TTC549 (cell line): ENCODE measurements around the gene RALGAPA2.

Experiments used
- FAIRE-seq: peaks from 2 replicates; lab custom pipeline; 2012; peaks lifted over from hg19 to GRCh38; lab: Jason Lieb, UNC

The RALGAPA2 gene

DNA sequence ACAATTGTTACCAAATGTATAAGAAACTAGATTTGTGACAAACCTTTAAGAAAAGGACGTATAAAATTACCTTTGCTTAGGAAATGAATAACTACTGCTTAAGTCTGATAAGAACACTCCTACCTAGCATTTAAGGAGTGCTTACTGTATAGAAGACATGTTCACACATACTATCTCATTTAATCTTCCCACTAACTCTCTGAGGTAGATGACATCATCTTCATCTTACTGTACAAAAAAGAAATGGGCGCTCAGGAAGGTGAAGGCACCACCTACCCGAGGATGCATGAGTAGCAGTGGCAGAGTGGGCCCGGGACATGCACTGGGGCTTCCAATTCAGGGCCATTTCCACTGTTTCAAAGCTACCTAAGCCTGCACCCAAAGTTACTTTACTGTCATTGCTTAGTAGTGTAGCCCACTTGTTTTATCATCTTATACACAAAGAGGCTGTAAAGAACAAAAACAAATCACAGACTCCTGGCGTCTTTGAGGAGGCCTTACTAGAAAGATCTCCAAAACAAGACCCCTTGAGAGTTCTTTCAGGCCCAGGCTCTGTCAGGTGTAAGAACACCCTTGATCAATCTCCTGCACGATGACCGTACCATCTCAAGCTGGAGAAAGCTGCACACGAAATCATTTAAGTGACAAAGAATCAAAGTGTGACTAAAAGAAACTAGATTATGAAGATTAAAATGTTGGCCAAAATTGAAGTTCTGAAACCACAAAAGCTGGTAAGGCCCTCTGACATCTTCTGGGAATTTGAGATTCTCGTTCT, 216.5 kb downstream of the RALGAPA2 start:
- FAIRE-seq: no peak

GRCh38 chr20:20493701-20494100, 218.7 kb downstream of the RALGAPA2 start:
- no peak for FAIRE-seq

DNA sequence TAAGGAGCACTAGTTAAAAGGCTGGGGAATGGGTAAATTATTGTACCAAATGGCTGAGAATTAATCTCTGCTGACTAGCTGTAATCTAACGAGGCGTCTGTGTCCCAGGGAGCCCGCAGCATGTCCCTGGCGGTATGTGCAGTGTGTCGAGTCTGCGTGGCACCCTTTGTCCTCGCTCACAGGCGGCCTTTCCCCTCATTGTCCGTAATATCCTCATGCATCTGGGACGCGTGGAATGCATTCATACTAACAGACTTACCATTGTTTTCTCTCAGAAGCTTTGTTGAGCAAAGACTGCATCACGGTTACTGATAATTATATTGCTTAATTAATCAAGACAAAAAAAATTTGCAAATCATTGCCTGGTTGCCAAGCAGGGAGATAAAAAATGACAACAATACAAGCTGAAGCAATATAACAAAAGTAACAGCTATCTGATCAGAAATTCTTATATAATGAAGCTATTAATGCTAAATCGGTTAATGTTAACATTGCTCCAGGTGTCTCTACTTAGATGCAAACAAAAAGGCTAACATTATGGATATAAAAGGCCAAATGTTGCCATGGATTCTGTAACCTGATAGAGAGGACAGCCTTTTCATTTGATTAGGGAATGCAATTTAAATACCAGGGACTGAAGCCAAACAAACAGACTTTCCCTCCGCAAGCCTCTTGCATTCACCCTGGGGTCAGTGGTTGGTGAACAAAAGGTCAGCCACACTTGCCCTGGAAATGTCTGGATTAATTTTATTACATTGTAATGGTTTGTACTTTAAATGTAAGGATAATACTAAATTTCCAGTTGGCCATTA, 219.7 kb downstream of the RALGAPA2 start:
- FAIRE-seq: no peak

DNA sequence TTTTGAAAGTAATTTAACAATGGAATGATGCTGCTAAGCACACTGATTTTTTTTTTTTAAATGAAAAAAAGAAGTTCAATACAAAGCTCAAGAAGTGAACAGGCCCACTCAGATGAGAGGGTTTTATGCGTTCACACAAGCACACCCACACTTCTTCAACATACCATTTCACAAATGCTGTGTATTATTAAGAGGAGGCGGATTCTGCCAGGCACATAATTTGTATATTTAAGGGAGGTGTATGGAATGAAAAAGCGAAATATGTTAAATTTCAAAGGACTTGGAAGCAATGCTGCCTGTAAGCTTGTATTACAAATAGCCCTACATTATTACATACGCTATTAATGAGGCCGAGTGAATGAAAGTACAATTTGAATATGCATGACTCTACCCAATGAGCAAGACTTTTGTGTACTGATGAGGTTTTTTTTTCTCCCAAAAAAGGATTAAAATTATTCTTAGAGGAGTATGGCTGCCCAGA, 220.6 kb downstream of the RALGAPA2 start:
- no peak for FAIRE-seq

DNA sequence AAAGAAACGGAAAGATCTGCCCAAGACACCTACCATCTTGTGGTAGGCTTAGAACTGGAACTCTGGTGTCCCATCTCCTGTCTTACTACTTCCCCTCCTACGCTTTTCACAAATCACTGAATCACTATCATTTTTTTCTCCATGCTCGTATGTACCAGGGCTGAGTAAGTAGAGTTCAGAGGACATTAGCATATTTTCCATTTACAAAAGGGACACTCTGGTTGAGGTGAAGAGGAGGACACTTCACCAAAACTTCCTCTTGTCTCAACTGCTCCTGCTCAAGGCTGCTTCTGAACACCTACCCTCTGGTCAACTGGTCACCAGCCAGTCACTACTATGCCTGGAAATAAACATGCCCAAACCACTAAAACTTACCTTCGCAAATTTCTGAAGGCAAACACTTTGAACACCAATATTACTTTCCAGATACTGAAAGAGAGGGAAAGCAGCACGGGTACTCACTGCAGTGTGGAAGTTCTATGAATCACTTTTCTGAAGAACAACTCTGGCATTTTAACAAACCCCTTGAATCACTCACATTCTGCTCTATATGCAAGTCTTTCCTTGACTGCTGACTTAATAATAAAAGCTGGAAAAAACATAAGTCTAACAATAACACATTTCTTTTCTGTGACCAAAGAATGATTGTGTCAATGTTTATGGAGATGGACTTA, 221.2 kb downstream of the RALGAPA2 start:
- FAIRE-seq: no peak

- no peak for FAIRE-seq
These were observed 221.8 kb downstream of the RALGAPA2 start for GRCh38 chr20:20490673-20491072.

GRCh38 chr20:20489648-20490341, 222.6 kb downstream of the RALGAPA2 start:
- FAIRE-seq: no peak

DNA sequence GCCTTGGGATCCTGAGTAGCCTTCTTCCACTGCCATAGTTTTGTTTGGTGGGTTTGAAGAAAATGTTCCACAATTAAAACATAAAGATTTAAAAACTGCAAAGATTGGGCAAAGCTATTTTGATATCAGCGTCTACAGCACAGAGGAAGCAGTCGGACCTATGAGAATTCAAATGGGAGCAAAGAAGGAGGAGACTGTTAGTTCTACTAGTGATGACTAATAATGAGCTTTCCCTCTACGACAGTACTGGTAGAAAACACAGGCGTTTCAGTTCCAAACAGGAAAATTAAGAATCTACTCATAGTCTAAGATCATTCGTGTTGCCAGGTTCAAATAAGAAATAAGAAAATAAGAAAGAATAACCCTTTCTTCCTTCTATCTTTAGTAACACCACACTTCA, 223.4 kb downstream of the RALGAPA2 start:
- FAIRE-seq: no peak

DNA sequence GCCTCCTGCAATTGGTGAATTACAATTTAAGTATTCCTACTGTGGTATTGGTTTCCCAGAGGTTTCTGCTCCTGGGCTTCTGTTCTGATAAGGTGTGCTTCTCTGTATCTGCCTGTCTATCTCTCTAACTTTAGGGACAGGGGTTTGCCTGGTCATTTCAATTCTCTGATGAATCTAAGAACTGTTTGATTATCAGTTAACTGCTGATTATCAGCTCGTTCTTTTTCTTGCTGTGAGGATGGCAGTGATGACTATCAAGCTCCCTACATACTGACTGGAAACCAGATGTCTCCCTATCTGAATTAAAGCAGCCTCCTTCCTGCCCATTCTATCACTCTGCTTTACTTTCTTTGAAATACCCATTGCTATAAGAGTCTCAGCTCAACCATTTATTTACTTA, 224.1 kb downstream of the RALGAPA2 start:
- no peak for FAIRE-seq

DNA sequence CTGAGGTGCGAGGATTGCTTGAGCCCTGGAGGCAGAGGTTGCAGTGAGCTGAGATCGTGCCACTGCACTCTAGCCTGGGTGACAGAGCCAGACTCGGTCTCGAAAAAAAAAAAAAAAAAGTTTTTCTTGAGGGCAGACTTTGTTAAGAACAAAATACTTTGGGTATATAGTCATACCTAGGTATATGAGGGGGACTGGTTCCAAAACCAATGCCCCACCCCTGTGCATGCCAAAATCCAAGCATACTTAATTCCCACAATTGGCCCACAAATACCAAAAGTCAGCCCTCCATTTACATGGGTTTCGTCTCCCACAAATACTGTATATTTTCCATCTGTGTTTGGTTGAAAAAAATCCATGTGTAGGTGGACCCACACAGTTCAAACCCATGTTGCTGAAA, 224.6 kb downstream of the RALGAPA2 start:
- no peak for FAIRE-seq

- FAIRE-seq: no peak
These were observed 229.1 kb downstream of the RALGAPA2 start for GRCh38 chr20:20483328-20483727.

DNA sequence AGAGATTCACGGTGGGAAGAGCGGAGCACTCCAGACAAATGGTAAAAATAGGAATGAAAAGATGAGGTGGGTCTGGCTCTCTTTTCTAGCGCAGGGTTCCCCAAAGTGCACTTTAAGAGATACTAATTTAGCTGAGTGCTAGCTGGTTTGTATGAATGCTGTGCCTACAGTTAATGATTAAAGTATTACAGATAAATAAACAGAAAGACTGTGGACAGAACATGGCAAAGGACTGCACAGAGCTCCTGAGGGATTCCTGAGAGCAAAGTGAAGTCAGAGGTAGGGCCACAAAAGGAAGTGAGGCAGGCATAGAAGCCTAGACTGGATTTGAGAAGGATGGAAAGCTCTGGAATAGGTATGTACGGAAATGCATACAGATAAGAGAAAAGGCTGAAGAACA, 230.0 kb downstream of the RALGAPA2 start:
- no peak for FAIRE-seq

- FAIRE-seq: no peak
These were observed 231.8 kb downstream of the RALGAPA2 start for GRCh38 chr20:20480689-20481088.

DNA sequence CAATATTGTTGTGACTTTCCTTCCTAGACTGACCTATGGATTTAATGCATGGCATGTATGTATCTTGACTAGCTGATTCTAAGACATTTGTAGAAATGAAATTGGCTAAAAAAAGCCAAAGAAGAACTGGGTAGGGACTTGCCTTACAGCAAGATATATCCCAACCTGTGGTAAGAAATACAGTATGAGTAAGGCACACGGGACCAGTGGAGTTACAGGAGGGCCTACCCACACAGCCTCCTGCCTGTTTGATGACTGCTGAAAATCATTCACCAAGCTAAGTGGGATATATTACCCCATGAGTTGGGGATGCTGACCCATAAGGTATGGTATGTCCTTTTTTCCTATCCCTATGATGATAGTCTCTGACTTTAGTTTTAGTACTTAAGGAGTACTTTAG, 232.3 kb downstream of the RALGAPA2 start:
- FAIRE-seq: no peak

DNA sequence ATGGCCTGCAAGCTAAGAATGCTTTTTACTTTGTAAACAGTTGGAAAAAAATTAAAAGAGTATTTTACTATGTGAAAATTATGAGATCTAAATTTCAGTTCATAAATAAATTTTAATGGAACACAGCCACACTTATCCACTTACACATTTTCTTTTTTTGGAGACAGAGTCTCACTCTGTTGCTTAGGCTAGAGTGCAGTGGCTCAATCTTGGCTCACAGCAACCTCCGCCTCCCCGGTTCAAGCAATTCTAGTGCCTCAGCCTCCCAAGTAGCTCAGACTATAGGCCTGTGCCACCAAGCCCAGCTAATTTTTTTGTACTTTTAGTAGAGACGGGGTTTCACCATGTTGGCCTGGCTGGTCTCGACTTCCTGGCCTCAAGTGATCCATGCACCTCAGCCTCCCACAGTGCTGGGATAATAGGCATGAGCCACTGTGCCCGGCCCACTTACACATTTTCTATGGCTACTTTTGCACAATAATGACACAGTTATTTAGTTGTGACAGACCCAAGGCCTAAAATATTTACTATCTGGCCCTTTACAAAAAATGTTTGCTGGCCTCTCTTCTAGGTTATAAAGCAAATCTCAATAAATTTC, 234.9 kb downstream of the RALGAPA2 start:
- FAIRE-seq: no peak

- no peak for FAIRE-seq
These were observed 235.9 kb downstream of the RALGAPA2 start for GRCh38 chr20:20476504-20476903.

- FAIRE-seq: no peak
These were observed 238.8 kb downstream of the RALGAPA2 start for GRCh38 chr20:20473657-20474056.

DNA sequence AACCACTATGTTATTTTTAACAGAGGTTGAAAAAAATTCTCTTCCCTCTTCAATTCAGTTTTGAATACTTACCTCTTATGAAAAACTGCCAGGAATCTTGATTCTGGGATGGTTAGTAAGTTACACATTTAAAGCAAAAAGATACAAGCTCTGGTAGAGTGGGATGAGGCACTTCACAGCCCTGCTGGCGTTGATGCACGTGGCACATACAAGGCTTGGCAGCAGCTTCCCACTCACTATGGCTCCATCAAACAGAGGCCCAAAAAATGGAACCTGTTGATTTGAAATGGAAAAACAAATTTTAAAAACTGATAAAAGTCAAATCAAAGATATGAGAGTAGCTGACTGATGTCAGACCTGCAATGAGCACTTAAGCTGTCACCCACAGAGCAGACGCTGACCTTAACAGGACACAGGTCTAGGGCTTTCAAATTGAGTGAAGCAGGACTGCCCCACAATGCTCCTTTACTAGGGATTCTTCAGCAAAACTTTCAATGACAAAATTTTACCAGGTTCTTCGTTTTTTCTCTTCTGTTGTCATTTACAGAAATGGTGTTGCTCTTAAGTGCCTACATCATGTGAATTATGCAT, 239.7 kb downstream of the RALGAPA2 start:
- no peak for FAIRE-seq

DNA sequence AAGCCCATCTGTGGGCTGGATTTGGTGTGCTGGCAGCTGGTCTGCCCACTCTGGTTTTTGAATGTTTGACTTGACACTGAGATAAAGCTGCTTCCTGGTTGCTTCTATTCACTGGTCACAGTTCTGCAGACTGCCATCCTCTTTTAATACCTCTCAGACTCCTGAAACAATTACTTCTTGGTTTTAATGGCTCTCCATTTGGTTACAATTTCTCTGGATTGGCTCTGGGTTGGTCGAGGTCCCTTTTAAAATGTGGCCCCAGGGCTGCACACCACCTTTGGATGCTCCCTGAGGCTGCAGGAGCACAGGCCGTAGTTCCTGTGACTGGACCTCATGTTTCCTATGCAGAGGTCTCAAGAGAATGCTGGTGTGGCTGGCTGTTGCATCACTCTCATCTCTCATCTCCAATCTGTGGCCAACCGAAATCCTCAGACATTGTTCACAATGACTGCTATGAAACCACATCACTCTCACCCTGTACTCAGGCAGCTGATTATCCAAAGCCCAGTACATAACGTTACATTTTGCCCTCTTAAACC, 246.0 kb downstream of the RALGAPA2 start:
- no peak for FAIRE-seq

- no peak for FAIRE-seq
These were observed 247.2 kb downstream of the RALGAPA2 start for GRCh38 chr20:20465252-20465651.

GRCh38 chr20:20463933-20464374, 248.5 kb downstream of the RALGAPA2 start:
- FAIRE-seq: no peak
